ENCODE data around the gene ACTR1B.
"Not testable (repeated sequence)": the region's sequence is repeated elsewhere in the genome, so short reads cannot be mapped to it uniquely, and the experiment has no call there.

Gene ACTR1B

DNA sequence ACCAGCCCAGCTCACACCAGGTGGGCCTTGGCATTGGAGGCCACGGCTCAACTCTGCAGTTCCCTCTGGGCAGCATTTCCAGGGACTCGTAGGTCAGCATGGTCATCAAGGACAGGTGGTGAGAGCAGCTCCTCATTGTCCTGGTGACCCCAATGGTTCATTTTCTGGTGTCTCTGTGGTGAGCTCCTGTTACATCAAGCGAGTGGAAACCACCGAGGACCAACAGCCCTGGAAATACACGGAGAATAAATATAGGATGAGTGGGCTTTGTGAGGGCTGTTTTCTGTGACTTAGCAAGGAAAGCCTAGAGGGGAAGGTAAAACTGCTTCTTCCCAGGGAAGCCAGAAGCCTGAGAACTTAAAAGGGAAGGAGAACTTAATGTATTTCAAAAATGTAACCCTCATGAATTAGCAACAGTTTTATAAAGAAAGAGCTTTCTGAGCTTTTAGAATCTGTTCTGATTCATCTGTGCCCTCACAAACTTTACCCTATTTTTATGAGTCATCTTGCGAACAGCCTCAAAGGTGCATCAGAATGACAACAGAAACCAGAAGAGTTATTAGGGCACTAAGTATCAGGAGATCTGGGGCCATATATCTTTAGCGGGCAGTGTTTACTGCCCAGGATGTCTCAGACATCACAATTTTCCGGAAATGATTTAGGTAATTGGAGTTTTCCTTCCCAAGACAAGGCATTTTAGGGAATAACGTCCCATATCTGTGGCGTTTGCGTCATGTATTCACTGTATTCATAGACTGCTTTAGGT lies 24.4 kb upstream of the ACTR1B start:
- no peak for DNase-seq

- DNase-seq: not testable (repeated sequence)
Observed at GRCh38 chr2:97687235-97687634, 23.4 kb upstream of the ACTR1B start.

- DNase-seq: no peak
Observed at GRCh38 chr2:97678298-97678697, 14.5 kb upstream of the ACTR1B start.

- no peak for DNase-seq
Observed at GRCh38 chr2:97677480-97677879, 13.6 kb upstream of the ACTR1B start.

DNA sequence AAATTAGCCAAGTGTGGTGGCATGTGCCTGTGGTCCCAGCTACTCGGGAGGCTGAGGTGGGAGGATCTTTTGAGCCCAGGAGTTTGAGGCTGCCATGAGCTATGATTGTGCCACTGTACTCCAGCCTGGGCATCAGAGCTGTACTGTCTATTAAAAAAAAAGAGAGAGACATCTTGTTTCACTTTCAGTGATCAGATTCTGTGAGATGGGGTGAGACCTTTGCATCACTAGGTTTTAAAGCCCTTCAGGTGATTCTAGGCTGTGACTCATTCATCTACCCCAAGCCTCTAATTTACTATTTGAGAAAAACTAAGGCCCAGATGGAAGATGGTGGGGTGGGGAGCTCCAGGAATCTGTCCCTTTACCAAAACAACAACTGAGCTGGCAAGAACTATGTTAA lies 12.8 kb upstream of the ACTR1B start:
- no peak for DNase-seq

- DNase-seq: no peak
Observed at GRCh38 chr2:97675430-97676113, 11.7 kb upstream of the ACTR1B start.

GRCh38 chr2:97673915-97674283 lies 10.1 kb upstream of the ACTR1B start:
- no peak for DNase-seq

DNA sequence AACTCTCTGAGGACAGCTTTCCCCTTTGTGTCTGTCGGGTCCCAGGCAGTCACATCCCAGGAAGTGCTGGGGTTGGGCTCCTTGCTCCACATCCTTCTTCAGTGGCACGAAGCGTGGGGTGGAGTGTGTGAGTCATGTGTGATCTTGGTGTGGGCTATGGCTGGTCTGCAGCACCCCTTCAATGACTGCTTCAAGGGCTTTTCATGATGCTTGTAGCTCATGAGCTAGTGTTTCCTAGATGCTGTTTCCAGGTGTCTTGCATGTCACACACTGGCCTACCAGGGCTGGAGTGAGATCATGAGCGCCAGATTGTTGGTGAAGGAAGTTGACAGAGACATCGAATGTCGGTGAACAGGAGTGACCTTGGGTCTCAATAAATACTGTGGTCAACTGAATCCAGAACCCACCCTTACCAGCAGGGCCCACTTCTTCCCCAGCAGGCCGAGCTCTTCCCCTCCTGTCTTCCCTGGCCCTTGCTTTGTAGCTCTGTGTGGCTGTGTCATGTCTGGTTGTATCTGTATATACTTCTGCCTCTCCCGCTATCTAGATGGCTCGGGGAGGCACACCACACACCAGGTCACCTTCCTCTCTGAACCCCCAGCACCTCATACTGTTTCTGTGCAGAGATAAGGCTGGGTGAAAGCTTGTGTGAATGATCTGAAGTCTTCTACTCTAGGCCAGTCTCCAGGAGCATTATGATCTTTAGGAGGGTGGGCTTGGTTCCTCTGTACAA lies 9.5 kb upstream of the ACTR1B start:
- no peak for DNase-seq

GRCh38 chr2:97672606-97673140 lies 8.8 kb upstream of the ACTR1B start:
- not testable (repeated sequence) for DNase-seq

DNA sequence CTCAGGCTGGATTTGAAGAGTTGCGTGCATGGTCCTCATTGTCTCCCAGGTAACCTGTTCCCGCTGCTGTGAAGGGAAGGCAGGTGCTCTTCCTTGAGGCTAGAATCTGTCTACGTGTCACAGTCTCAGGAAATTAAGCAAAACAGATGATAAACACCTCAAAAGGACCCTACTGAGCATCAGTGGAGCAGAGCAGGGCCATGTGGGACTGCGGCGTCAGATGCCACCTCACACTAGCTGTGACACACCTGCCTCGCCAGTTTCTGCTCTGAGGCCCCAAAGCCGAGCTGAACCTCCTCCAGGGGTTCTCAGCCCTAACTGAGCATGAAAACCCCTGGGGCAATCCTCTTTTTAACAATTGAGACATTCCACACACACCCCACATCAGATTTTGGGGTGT lies 7.7 kb upstream of the ACTR1B start:
- DNase-seq: no peak

- DNase-seq: no peak
Observed at GRCh38 chr2:97670471-97670870, 6.6 kb upstream of the ACTR1B start.

DNA sequence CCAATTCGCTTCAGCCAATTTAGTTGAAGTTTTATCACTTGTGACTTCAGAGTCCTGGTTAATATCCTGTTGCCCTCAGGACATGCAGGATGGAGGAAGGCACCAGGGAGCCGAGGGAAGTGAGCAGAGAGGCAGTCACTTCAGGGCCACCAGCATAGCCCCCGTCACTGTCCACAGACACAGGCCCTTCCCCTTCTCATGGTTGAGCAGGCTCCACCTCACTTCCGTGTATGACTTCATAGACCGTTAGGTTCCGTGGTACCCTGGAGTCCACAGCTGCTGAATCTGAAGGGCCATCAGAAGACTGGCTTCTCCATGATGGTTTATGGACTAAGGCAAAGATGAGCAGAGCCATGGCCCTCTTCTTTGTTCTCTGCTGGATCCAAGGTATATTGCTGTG lies 5.6 kb upstream of the ACTR1B start, which contains the start of gene C2orf92:
TSS of gene C2orf92 (plus strand) at position 266 of the 400 bp plus-strand sequence. CDS start at position 342, 76 bp downstream.
- no peak for DNase-seq

- no peak for DNase-seq
Observed at GRCh38 chr2:97664636-97664970, 759 bp upstream of the ACTR1B start.

DNA sequence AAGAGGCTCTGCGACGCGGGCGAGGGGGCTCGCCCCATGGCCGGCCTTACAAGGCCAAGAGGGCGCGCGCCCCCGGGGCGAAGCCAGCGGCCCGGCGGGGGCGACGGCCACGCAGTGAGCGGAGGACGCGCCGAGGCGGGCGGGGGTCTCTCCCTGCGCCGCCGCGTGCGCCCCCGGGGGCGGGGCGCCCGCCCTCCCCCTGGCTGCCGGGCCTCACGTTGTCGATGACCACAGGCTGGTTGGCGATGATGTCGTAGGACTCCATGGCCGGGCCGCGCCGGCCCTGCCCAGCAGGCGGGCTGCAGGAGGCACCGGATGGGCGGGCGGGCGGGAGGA lies 250 bp downstream of the ACTR1B start:
- DNase-seq: no peak

- DNase-seq: no peak
Observed at GRCh38 chr2:97662895-97663625, 784 bp downstream of the ACTR1B start.

GRCh38 chr2:97662386-97662894 lies 1.4 kb downstream of the ACTR1B start:
- DNase-seq: no peak

DNA sequence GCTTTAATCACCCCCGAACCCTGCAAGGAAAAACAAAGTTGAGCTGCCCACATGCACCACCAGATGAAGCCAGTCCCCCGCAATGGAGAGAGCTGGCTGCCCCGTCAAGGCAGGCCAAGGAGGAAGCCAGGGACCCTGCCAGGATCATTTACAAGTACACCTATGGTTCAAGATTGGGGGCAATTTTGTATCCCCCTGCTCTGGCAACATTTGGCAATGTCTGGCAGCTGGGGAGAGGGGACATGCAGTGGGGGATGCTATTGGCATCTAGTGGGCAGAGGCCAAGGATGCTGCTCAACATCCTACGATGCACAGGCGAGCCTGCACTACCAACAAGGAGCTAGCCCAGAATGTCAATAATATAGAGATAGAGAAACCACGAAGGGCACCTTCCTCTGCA lies 1.9 kb downstream of the ACTR1B start:
- no peak for DNase-seq

- DNase-seq: no peak
Observed at GRCh38 chr2:97660775-97661389, 3.0 kb downstream of the ACTR1B start.

DNA sequence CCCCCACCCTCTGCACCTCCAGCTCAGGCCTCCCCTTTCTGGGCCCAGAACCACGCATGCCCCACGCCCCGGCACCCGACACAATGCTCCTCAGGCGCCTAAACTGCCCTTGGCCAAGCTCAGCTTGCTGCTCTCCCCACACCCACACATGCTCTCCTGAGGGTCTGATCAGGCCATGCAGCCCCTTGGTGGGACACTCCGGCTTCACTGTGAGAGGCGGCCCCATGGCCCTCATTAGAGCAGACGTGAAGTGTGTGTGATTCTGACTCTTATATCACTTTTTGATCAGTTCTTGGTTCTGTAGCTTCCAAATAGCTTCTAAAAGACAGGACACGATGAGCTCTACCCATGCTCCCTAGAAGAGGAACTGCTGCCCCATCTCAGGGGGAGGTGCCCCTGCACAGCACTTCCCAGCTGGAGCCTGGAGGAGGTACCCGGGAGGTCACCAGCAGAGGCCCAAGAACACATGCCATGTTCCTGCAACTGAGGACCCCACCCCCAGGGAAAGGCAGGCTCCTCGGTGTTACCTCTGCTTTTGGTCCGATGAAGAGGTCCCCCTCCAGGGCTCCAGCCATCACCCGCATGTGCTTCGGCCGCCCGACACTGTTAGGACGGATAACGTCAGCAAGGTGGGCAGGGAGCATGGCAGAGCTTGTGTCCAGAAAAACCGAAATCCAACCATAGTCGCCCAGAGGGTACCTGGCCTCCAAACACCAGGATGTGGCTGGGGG lies 3.6 kb downstream of the ACTR1B start:
- no peak for DNase-seq

DNA sequence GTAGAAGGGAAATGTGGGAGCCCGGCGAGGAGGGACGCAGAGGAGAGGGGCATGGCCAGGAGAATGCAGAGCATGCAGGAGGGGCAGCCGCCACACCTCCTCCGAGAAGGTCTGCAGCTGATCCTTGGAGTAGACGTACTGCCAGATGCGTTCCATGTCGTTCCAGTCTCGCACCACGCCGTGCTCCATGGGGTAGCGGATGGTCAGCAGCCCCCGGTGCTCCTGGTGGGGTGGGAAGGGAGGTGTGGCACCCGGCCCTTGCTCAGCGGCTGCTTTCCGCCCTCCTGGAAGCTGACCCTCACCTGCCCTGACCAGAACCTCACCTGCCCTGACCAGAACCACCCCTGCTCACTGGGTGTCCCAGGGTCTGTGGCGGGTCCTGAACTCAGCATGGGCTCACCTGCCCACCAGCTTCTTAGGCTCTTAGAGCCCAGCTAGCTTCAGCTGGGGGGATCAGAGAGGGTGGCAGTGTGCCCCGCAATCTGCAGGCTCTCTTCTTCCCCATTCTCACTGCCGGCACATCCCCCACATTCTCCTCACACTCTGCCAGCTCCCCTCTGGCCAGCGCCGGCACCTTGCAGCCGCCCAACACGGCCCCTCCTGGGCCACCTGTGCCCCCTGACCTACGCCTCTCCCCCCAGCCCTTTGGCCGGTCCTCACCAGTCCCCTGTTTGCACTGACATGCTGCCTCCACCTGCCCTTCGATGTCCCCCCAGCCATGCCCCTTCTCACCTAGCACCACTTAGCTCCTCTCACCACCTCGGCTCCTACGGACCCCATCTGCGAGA lies 4.4 kb downstream of the ACTR1B start:
- no peak for DNase-seq

DNA sequence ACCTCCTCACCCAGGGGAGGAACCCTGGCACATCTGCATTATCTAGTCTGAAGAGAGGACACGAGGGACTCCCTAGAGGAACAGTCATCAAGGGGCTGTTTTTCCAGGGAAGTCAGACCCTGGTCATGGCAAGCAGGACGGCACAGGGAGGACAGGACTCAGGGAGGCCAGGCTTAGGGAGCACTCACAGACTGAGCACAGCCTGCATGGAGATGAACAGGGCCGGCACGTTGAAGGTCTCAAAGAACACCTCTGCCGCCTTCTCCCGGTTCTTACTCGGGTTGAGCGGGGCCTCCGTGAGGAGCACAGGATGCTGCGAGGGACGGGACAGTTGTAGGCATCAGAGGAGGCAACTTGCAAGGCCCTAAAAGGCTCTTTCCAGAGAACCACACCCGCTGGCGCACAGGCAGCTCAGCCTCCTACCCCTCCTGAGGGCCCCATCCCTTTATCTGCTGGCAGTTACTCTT lies 5.1 kb downstream of the ACTR1B start:
- no peak for DNase-seq

Measured in cortex of kidney (tissue), 1 donor.